Measurements from ENCODE around the gene MRC2. TPM values are rescaled to one million over a fixed set of nuclear protein-coding genes. Genes with fewer than 3 reads are reported as not detected.

The MRC2 gene
- total RNA-seq, 2 donors from 2014 or later = 43.8 to 46.7 TPM

- H3K27me3 ChIP-seq = no peaks in the 10 kb centered on the region
- H3K4me3 ChIP-seq = no peak overlapping the region
- H3K36me3 ChIP-seq = no peaks in the 10 kb centered on the region
- DNase-seq (ENCODE audit: low spot score) = no peak
- no peak for TF ChIP-seq CTCF (IDR thresholded peaks at IDR 0.05)
- H3K27ac ChIP-seq = no peak overlapping the region
- no peaks in the 10 kb centered on the region for H3K9me3 ChIP-seq
- peaks cover 0 to 16% of the 10 kb centered on the region in 2 donors for H3K4me1 ChIP-seq
Observed at GRCh38 chr17:62616993-62617893, 10.2 kb upstream of the MRC2 start.

- H3K4me3 ChIP-seq = no peak overlapping the region
- no peak for TF ChIP-seq CTCF (IDR thresholded peaks at IDR 0.05)
- H3K27me3 ChIP-seq = no peaks in the 10 kb centered on the region
- peaks cover 0 to 16% of the 10 kb centered on the region in 2 donors for H3K4me1 ChIP-seq
- no peak overlapping the region for H3K27ac ChIP-seq
- no peaks in the 10 kb centered on the region for H3K9me3 ChIP-seq
- H3K36me3 ChIP-seq = no peaks in the 10 kb centered on the region
- no peak for DNase-seq (ENCODE audit: low spot score)
Observed at GRCh38 chr17:62617894-62618472, 9.5 kb upstream of the MRC2 start.

- Histone ChIP-seq H3K36me3 (no peaks in the 10 kb centered on the region), H3K27me3 (no peaks in the 10 kb centered on the region), H3K4me1 (peaks cover 0 to 13% of the 10 kb centered on the region in 2 donors), H3K9me3 (no peaks in the 10 kb centered on the region), H3K4me3 (no peak overlapping the region), H3K27ac (no peak overlapping the region)
- no peak for DNase-seq (ENCODE audit: low spot score)
- no peak for TF ChIP-seq CTCF (IDR thresholded peaks at IDR 0.05)
Observed at GRCh38 chr17:62618647-62619416, 8.6 kb upstream of the MRC2 start.

- Histone ChIP-seq H3K9me3 (no peaks in the 10 kb centered on the region), H3K4me1 (peaks cover 0 to 13% of the 10 kb centered on the region in 2 donors), H3K27me3 (no peaks in the 10 kb centered on the region), H3K27ac (peak overlapping the region in 1 of 2 donors; percentile 9), H3K36me3 (no peaks in the 10 kb centered on the region), H3K4me3 (no peak overlapping the region)
- TF ChIP-seq CTCF (IDR thresholded peaks at IDR 0.05) = no peak
- DNase-seq (ENCODE audit: low spot score) = no peak
Observed at GRCh38 chr17:62619417-62620155, 7.9 kb upstream of the MRC2 start.

- H3K27me3 ChIP-seq = no peaks in the 10 kb centered on the region
- H3K4me3 ChIP-seq = no peak overlapping the region
- no peak for TF ChIP-seq CTCF (IDR thresholded peaks at IDR 0.05)
- no peaks in the 10 kb centered on the region for H3K36me3 ChIP-seq
- no peak for DNase-seq (ENCODE audit: low spot score)
- peaks cover 0 to 22% of the 10 kb centered on the region in 2 donors for H3K4me1 ChIP-seq
- H3K27ac ChIP-seq = no peak overlapping the region
- H3K9me3 ChIP-seq = no peaks in the 10 kb centered on the region
Observed at GRCh38 chr17:62621223-62621622, 6.2 kb upstream of the MRC2 start.
